HG02870 (cell line): Measurements from ENCODE around the gene PCDHGC4.
A peak's percentile ranks its signal among the peaks of the same experiment; 100 is the strongest.

Experiments used
- ATAC-seq: cut with Tn5 transposase; IDR thresholded peaks from one replicate; pipeline ENCODE4 v1.9.1; 2021; ENCODE audit warnings: mild to moderate bottlenecking, moderate library complexity; ENCODE audit not compliant: unreplicated experiment

PCDHGC4 gene

DNA sequence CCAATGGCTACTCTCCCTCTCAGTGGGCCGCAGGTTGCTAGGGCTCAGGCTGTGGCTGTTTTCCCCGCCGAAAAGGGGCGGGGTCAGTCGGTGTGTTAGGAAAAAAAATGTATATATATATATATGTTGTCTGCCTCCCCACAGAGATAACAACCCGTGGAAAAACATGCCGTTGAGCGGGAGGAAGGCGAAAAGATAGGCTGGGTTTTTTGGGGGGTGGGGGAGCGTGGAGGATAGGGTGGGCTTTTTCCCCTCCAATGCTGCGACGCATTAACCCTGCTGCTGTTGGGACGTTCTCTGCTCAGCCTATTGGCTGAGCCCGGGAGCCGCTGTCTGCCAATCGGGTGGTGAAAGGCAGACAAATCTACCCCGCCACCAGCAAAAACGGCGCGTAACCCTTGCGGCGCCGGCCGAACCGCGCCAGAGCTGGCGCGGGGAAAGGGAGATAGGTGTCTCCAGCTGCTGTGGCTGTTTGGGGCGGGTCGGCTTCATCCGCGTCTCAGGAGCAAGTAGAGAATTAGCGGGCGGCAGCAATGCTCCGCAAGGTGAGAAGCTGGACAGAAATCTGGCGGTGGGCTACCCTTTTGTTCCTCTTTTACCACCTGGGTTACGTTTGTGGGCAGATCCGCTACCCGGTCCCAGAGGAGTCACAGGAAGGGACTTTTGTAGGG lies at the start of gene PCDHGC4:
TSS of gene PCDHGC4 (plus strand) at position 390 of the 671 bp plus-strand sequence. CDS start at position 534, 144 bp downstream.
- ATAC-seq = peak; percentile 46

GRCh38 chr5:141437221-141437620 lies 47.6 kb upstream of the PCDHGC4 start:
- ATAC-seq = no peak

DNA sequence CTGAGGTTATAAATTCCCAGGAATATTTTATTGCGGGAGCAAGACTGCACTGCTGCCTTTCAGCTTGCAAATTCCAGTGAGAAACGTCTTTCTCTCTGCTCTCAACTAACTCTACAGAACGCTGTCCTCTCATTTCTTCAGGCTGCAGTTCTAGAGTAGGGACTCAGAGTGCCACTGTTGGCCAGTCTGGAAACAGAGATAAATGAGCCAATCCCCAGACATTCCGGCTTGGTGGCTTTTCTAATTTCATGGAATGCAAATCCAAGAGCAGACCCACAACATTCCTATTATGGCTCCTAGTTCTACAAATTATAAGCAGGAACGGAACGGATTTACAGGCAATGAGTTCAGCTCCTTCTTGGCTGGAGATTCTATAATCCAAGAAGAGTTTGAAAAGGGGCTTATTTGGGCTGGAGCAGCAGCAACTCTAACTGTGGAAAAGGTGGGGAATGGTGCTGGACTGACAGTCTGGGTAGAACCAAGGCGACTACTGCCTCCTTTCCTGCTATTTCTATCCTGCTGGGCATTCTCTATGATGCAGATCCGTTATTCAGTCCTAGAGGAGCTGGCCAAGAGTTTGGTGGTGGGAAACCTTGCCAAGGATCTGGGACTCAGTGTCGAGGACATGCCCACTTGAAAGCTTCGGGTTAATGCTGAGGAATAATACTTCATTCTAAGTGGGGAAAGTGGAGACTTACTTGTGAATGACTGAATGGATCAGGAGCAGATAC lies 45.3 kb upstream of the PCDHGC4 start:
- ATAC-seq = no peak

- ATAC-seq = no peak
These were observed 44.5 kb upstream of the PCDHGC4 start for GRCh38 chr5:141440341-141440740.

- ATAC-seq = no peak
These were observed 43.2 kb upstream of the PCDHGC4 start for GRCh38 chr5:141441571-141442170.

- no peak for ATAC-seq
These were observed 19.5 kb upstream of the PCDHGC4 start for GRCh38 chr5:141465351-141465750.

GRCh38 chr5:141475625-141476131 lies 9.2 kb upstream of the PCDHGC4 start, which contains the start of gene PCDHGC3:
TSS of gene PCDHGC3 (plus strand) at chr5:141475966. CDS start at chr5:141476117, 151 bp downstream.
- peak; percentile 98 for ATAC-seq

GRCh38 chr5:141476132-141476911 lies 8.5 kb upstream of the PCDHGC4 start:
- peak; percentile 30 for ATAC-seq

DNA sequence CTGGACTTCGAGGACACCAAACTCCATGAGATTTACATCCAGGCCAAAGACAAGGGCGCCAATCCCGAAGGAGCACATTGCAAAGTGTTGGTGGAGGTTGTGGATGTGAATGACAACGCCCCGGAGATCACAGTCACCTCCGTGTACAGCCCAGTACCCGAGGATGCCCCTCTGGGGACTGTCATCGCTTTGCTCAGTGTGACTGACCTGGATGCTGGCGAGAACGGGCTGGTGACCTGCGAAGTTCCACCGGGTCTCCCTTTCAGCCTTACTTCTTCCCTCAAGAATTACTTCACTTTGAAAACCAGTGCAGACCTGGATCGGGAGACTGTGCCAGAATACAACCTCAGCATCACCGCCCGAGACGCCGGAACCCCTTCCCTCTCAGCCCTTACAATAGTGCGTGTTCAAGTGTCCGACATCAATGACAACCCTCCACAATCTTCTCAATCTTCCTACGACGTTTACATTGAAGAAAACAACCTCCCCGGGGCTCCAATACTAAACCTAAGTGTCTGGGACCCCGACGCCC lies 7.7 kb upstream of the PCDHGC4 start:
- no peak for ATAC-seq

GRCh38 chr5:141477815-141478214 lies 7.0 kb upstream of the PCDHGC4 start:
- no peak for ATAC-seq

DNA sequence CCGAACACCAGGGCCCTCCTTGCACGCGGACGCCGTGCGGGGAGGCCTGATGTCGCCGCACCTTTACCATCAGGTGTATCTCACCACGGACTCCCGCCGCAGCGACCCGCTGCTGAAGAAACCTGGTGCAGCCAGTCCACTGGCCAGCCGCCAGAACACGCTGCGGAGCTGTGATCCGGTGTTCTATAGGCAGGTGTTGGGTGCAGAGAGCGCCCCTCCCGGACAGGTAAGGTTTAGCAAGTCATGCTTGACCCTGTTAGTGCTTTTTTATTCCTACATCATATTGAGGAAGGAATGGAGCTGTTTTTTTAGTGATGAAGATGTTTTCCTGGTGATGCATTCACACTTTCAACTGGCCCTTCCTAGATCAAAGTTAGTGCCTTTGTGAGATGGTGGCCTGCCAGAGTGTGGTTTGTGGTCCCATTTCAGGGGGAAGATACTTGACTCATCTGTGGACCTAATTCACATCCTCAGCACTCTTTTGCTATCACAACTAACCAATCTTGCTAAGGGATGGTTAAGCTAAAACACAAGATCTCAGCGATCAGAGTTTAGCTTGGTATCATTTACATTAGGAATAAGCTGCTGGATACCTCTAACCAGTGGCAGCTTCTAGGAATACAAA lies 6.4 kb upstream of the PCDHGC4 start:
- ATAC-seq = no peak

DNA sequence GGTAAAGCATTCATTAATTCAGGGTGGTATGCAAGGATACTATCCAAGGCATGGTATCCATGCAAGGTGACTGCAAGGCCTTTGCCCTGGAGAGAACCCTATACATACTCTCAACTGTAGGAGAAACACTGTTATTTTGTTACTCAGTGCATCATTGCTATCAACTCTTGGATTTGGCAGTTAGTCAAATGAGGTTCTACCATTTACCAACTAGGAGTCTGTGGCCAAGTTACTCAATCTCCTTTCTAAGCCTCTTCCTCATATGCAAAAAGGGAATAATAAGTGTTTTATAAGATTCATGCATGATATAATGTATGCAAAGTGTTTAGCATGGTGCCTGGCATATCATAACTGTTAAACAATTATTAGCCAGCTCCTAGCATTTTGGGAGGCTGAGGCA lies 5.1 kb upstream of the PCDHGC4 start:
- ATAC-seq = no peak

- ATAC-seq = no peak
These were observed 928 bp upstream of the PCDHGC4 start for GRCh38 chr5:141483902-141484301.

DNA sequence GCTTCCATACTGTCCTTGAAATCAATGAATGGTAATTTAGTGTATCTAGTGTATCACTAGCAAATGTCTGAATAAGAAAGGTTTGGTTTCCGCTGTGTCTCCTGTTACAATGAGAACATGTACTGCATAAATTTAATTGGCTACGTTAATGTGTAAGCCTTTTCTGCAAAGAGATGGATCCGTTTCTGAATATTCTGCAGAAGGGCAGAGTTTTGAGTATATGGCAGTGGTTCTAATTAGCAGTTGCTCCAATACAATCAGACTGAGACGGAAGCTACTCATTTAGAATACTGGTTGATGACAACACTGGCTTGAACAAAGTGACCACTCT lies 555 bp upstream of the PCDHGC4 start:
- ATAC-seq = no peak

DNA sequence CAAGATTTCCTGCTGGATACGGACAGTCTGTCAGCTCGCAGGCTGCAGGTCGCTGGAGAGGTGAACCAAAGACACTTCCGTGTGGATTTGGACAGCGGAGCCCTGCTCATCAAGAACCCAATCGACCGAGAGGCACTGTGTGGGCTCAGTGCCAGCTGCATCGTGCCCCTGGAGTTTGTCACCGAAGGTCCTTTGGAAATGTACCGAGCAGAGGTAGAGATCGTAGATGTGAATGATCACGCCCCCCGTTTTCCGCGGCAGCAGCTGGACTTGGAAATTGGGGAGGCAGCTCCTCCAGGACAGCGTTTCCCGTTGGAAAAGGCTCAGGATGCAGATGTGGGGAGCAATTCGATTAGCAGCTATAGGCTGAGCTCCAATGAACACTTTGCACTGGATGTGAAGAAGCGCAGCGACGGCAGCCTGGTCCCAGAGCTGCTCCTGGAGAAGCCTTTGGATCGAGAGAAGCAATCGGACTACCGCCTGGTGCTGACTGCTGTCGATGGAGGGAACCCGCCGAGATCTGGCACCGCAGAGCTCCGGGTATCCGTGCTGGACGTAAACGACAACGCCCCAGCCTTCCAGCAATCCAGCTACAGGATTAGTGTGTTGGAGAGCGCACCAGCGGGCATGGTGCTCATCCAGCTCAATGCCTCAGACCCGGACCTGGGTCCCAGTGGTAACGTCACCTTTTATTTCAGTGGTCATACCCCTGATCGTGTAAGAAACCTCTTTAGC lies 658 bp downstream of the PCDHGC4 start:
- ATAC-seq = no peak

DNA sequence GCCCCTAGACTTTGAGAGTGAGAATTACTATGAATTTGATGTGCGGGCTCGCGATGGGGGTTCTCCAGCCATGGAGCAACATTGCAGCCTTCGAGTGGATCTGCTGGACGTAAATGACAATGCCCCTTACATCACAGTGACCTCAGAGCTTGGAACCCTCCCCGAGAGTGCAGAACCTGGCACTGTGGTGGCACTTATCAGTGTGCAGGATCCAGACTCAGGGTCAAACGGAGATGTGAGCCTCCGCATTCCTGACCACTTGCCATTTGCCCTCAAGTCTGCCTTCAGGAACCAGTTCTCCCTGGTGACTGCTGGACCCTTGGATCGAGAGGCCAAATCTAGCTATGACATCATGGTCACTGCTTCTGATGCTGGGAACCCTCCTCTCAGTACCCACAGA lies 1.3 kb downstream of the PCDHGC4 start:
- no peak for ATAC-seq

DNA sequence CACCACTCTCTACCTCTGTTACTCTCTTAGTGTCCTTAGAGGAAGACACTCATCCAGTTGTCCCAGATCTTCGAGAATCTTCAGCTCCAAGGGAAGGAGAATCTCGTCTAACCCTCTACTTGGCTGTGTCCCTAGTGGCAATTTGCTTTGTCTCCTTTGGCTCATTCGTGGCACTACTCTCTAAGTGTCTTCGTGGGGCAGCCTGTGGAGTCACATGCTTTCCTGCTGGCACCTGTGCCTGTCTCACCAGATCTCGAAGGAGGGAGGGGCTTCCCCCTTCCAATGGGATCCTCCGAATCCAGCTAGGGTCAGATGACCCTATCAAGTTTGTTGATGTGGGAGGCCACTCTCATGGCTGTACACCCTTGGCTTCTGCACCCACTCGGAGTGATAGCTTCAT lies 2.3 kb downstream of the PCDHGC4 start:
- no peak for ATAC-seq

DNA sequence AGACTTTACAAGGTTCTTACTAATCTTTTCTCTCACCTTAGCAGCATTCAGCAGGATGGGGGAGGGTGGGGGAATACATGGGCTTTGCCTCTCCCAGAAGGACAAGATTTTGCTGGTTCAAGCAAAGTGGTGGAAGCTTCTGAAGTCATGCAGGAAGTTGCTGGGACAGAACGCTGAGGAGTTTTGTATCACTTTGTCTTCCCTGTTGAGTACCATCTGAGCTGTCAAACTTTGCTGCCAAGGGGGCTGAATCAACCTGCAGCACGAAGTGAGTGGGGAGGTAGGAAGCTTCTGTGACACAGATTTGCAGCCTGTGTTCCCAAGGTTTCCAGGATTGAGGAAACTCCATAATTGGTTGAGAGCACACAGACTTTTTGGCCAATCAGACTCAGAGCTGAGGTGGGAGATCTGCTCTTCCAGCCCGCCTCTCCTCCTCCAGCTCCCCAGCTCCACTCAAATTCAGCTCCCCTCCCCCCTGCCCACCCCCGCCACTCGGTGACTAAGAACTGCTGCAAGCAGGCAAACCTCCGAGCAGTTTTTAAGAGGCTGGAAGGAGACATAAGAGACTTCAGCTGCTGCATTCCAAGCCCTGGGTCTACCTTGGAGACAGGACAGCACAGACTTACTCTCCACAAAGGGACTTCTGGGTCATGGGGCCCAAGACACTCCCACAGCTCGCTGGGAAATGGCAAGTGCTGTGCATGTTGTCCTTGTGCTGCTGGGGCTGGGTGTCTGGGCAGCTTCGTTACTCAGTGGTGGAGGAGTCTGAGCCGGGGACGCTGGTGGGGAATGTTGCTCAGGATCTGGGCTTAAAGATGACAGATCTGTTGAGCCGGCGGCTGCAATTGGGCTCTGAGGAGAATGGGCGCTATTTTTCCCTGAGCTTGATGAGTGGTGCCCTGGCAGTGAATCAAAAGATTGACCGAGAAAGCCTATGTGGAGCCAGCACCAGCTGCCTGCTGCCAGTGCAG lies 4.0 kb downstream of the PCDHGC4 start, which contains the start of gene PCDHGC5:
TSS of gene PCDHGC5 (plus strand) at position 491 of the 971 bp plus-strand sequence. CDS start at position 651, 160 bp downstream.
- ATAC-seq = no peak
